Mesothelial cell of epicardium (in vitro differentiated cells): Measurements from ENCODE around the gene ANKS1B. TPM values are rescaled to one million over a fixed set of nuclear protein-coding genes. Genes with fewer than 3 reads are reported as not detected.

Experiments
- DNase-seq, 2 experiments: peaks; one replicate each; pipeline ENCODE4 v3.0.0; 2021; ENCODE audit warnings: low spot score in 2 of 2; ENCODE audit not compliant: unreplicated experiment in 2 of 2
- H3K27ac Mint-ChIP-seq: 2 replicates; pipeline ENCODE4 v1.8.0; 2021; ENCODE audit warnings: mixed read lengths
- H3K27me3 Mint-ChIP-seq: 2 replicates; pipeline ENCODE4 v1.8.0; 2021; ENCODE audit warnings: low read depth, mixed read lengths
- H3K36me3 Mint-ChIP-seq: 2 replicates; pipeline ENCODE4 v1.8.0; 2021; ENCODE audit warnings: mixed read lengths
- H3K4me1 Mint-ChIP-seq: 2 replicates; pipeline ENCODE4 v1.8.0; 2021; ENCODE audit warnings: mixed read lengths
- H3K4me3 Mint-ChIP-seq: 2 replicates; pipeline ENCODE4 v1.8.0; 2021; ENCODE audit warnings: mild to moderate bottlenecking, moderate library complexity, mixed read lengths
- H3K9me3 Mint-ChIP-seq: 2 replicates; pipeline ENCODE4 v1.8.0; 2021; ENCODE audit warnings: mixed read lengths
- total RNA-seq: library from RNA; stranded (reverse); gene quantifications from 3 replicates; pipeline ENCODE4 v1.2.1, GENCODE V29; 2021
- TF ChIP-seq, protein P1 (sequence below): fragments of 200-600 bp; sonication (generic); IDR thresholded peaks from one replicate; pipeline ENCODE4 v1.5.0; 2021; ENCODE audit warnings: antibody characterized with exemption; ENCODE audit not compliant: unreplicated experiment

ANKS1B gene
- total RNA-seq, 1 donor from 2014 or later: 8.8 TPM

DNA sequence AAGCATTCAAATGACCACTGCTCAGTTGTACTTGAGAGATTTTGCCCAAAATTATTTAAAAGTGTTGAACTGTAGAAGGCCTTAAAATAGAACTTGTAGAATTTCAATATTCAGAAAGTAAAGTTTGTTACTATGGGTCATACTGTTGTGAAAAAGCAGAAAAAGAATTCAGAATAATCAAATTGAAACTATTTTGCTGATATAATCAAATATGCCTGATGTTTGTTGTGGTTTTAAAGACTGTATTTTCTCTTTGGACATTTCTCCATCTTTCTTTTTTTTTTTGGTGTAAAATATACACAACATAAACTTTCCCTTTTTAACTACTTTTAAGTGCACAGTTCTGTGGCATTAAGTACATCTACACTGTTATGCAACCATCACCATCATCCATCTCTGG, 964.9 kb downstream of the ANKS1B start:
- TF ChIP-seq, protein P1, sequence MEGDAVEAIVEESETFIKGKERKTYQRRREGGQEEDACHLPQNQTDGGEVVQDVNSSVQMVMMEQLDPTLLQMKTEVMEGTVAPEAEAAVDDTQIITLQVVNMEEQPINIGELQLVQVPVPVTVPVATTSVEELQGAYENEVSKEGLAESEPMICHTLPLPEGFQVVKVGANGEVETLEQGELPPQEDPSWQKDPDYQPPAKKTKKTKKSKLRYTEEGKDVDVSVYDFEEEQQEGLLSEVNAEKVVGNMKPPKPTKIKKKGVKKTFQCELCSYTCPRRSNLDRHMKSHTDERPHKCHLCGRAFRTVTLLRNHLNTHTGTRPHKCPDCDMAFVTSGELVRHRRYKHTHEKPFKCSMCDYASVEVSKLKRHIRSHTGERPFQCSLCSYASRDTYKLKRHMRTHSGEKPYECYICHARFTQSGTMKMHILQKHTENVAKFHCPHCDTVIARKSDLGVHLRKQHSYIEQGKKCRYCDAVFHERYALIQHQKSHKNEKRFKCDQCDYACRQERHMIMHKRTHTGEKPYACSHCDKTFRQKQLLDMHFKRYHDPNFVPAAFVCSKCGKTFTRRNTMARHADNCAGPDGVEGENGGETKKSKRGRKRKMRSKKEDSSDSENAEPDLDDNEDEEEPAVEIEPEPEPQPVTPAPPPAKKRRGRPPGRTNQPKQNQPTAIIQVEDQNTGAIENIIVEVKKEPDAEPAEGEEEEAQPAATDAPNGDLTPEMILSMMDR: no peak
- Mint-ChIP-seq H3K4me1 (no peaks in the 10 kb centered on the region), H3K4me3 (no peak overlapping the region), H3K27me3 (peaks cover 16% of the 10 kb centered on the region), H3K36me3 (no peaks in the 10 kb centered on the region), H3K9me3 (peaks cover 16% of the 10 kb centered on the region), H3K27ac (no peak overlapping the region)
- no peak for DNase-seq

GRCh38 chr12:99017971-99018370, 966.8 kb downstream of the ANKS1B start:
- Mint-ChIP-seq H3K27me3 (peaks cover 14% of the 10 kb centered on the region), H3K4me3 (no peak overlapping the region)

DNA sequence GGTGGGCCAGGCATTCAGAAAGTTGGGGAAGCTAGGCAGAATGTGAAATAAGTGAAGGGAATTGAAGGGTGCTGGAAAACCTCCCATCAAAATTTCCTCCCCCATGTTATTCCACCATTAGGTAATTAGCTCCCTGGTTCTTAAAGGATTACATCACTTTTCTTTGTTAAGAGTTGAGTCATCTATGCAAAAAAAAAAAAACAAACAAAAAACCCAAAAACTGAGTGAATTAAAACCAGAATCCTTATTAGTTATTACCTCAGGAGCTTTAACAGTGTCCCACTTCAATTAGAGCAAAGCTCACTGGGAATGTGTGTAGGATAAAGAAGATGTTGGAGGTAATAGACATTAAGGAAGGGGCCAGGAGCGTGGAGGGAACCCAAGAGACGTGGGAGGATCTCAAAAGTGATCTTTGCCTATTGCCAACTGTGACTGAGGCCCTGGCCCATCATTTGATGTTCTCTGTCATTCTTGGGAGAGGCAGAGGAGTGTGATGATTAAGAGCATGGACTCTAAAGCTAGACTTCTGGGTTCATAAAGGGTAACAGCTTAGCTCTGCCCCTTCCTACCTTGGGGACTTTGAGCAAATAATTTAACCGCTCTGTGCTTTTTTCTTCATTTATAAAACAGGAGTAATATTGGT, 975.0 kb downstream of the ANKS1B start:
- Mint-ChIP-seq H3K4me3 (no peak overlapping the region), H3K9me3 (peaks cover 10% of the 10 kb centered on the region), H3K36me3 (no peaks in the 10 kb centered on the region), H3K4me1 (no peaks in the 10 kb centered on the region), H3K27me3 (peaks cover 26% of the 10 kb centered on the region), H3K27ac (no peak overlapping the region)
- DNase-seq: no peak
- TF ChIP-seq, protein P1: no peak

More at GRCh38 chr12:99017971-99018370, 966.8 kb downstream of the ANKS1B start:
- TF ChIP-seq, protein P1: no peak
- Mint-ChIP-seq H3K36me3 (no peaks in the 10 kb centered on the region), H3K9me3 (peaks cover 27% of the 10 kb centered on the region), H3K27ac (no peak overlapping the region), H3K4me1 (no peaks in the 10 kb centered on the region)
- no peak for DNase-seq

- H3K36me3 Mint-ChIP-seq: no peaks in the 10 kb centered on the region
- H3K27me3 Mint-ChIP-seq: peaks cover 36% of the 10 kb centered on the region
- DNase-seq: no peak
- H3K4me3 Mint-ChIP-seq: no peak overlapping the region
- no peaks in the 10 kb centered on the region for H3K9me3 Mint-ChIP-seq
- H3K4me1 Mint-ChIP-seq: no peaks in the 10 kb centered on the region
- no peak overlapping the region for H3K27ac Mint-ChIP-seq
- TF ChIP-seq, protein P1: no peak
These were observed 979.1 kb downstream of the ANKS1B start for GRCh38 chr12:99005601-99006000.

DNA sequence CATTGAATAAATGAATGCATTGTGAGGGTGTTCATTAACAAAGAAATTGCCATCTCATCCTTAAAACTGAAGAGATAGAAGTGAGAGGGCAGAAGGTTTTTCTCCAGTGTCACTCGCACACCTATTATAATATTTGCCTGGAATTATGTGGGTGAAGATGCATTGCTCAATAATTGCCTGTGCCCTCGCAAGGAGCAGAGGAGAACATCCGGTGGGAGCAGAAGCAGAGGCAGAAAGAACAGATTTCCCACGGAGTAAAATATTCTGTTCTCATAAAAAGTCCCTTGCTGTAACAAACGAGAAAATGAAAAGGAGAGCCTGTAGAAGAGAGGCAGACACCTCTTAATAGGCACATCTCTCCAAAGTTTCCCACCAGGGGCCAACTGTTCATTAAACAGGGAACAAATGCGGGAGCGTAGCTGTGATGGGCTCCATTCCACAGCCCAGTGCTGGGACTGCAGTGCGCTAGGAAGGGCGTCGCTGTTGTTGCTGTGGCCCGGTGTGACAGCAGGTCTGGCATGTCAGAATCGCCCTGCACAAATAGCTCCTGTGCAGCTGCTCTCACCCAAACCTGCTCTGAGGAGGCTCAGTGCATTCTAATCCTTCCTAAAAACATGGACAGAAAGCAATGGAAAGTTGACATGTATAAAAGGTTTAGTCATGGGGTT, 979.8 kb downstream of the ANKS1B start:
- TF ChIP-seq, protein P1: no peak
- no peak for DNase-seq
- no peaks in the 10 kb centered on the region for H3K4me1 Mint-ChIP-seq
- H3K4me3 Mint-ChIP-seq: no peak overlapping the region
- no peaks in the 10 kb centered on the region for H3K36me3 Mint-ChIP-seq
- H3K9me3 Mint-ChIP-seq: no peaks in the 10 kb centered on the region
- H3K27me3 Mint-ChIP-seq: peaks cover 36% of the 10 kb centered on the region
- H3K27ac Mint-ChIP-seq: no peak overlapping the region
